Nephron progenitor cell (in vitro differentiated cells): ENCODE data around the gene STUM.
"Not testable (repeated sequence)": the region's sequence is repeated elsewhere in the genome, so short reads cannot be mapped to it uniquely, and the experiment has no call there.

ENCODE experiments used
- DNase-seq: peaks from one replicate; pipeline ENCODE4 v3.0.0; 2021
- H3K27ac Mint-ChIP-seq: 2 replicates; pipeline ENCODE4 v1.8.0; 2021; ENCODE audit warnings: mild to moderate bottlenecking, moderate library complexity, mixed read lengths
- H3K27me3 Mint-ChIP-seq: 2 replicates; pipeline ENCODE4 v1.8.0; 2021; ENCODE audit warnings: mild to moderate bottlenecking, low read depth, mixed read lengths; ENCODE audit not compliant: poor library complexity
- H3K36me3 Mint-ChIP-seq: 2 replicates; pipeline ENCODE4 v1.8.0; 2021; ENCODE audit warnings: low read depth, mixed read lengths
- H3K4me1 Mint-ChIP-seq: 2 replicates; pipeline ENCODE4 v1.8.0; 2021; ENCODE audit warnings: mixed read lengths
- H3K4me3 Mint-ChIP-seq: 2 replicates; pipeline ENCODE4 v1.8.0; 2021; ENCODE audit warnings: mild to moderate bottlenecking, moderate library complexity, mixed read lengths
- H3K9me3 Mint-ChIP-seq: 2 replicates; pipeline ENCODE4 v1.8.0; 2021; ENCODE audit warnings: mild to moderate bottlenecking, moderate library complexity, mixed read lengths
- TF ChIP-seq, protein P1 (sequence below): fragments of 200-600 bp; sonication (generic); IDR thresholded peaks from 2 replicates; pipeline ENCODE4 v1.5.0; 2021; ENCODE audit warnings: antibody characterized with exemption

STUM gene

DNA sequence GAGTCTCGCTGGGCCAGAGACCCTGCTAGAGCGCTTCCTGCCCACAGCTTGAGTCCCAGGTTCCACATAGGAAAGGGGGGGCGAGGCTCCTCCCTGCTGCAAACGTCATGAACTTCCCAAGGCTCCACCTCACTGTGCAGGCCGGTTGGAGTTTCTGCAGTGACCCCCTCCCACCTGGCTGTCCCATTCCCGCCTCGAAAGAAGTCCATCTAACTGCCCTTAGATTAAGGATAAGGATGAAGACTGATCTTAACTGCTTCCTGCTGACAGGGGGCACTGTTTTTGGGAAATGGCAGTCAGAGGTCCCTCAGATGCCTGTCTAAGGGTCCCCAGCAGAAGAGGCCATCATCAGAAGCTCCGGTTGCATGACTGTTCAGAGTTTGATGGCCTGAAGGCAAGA lies 62.7 kb downstream of the STUM start:
- H3K27me3 Mint-ChIP-seq = peaks cover 14% of the 10 kb centered on the region
- peaks cover 12% of the 10 kb centered on the region for H3K4me1 Mint-ChIP-seq
- no peaks in the 10 kb centered on the region for H3K36me3 Mint-ChIP-seq

DNA sequence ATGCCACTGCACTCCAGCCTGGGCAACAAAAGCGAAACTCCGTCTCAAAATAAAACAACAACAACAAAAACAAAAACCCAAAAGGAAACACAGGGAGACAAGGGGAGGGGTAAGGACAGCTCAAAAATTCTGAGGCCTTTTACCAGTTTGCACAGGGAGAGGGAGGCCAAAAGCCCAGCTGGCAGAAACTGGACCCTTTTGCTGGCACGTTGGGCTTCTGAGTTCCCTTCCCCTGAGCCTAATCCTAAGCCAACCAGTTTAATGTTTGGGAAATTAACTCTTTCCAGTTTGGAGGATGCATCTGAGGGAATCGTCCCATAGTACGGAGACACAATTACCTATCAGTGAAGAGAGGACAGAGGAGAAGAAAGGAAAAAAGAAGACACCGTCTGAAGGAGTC lies 63.4 kb downstream of the STUM start:
- Mint-ChIP-seq H3K27me3 (peaks cover 19% of the 10 kb centered on the region), H3K9me3 (peaks cover 24% of the 10 kb centered on the region), H3K4me1 (peaks cover 12% of the 10 kb centered on the region)
- not testable (repeated sequence) for H3K36me3 Mint-ChIP-seq, H3K4me3 Mint-ChIP-seq, H3K27ac Mint-ChIP-seq, DNase-seq

More for the DNA sequence above, 62.7 kb downstream of the STUM start:
- peaks cover 17% of the 10 kb centered on the region for H3K9me3 Mint-ChIP-seq
- no peak overlapping the region for H3K27ac Mint-ChIP-seq
- H3K4me3 Mint-ChIP-seq = no peak overlapping the region
- DNase-seq = no peak
- TF ChIP-seq, protein P1, sequence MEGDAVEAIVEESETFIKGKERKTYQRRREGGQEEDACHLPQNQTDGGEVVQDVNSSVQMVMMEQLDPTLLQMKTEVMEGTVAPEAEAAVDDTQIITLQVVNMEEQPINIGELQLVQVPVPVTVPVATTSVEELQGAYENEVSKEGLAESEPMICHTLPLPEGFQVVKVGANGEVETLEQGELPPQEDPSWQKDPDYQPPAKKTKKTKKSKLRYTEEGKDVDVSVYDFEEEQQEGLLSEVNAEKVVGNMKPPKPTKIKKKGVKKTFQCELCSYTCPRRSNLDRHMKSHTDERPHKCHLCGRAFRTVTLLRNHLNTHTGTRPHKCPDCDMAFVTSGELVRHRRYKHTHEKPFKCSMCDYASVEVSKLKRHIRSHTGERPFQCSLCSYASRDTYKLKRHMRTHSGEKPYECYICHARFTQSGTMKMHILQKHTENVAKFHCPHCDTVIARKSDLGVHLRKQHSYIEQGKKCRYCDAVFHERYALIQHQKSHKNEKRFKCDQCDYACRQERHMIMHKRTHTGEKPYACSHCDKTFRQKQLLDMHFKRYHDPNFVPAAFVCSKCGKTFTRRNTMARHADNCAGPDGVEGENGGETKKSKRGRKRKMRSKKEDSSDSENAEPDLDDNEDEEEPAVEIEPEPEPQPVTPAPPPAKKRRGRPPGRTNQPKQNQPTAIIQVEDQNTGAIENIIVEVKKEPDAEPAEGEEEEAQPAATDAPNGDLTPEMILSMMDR = no peak

DNA sequence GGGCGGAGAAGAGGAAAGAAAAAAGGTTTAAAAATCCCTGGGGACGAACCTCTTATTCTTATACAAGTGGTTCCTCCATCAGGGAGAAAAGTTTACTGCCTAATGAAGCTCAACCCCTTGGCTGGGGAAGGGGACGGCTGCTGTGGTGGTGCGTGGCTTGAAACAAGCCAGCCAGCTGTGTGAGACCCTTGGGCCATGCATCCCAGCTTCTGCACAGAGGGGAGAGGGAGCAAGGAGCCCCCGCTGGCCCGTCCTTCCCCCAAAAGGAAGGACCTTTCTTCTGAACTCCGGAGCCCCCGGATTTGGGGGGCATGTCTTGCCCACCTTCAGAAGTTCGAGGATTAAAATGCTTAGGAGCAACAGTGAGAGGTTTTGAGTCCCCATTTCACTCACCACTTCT lies 67.3 kb downstream of the STUM start:
- H3K36me3 Mint-ChIP-seq = no peaks in the 10 kb centered on the region
- no peak for DNase-seq
- no peaks in the 10 kb centered on the region for H3K4me1 Mint-ChIP-seq
- peaks cover 18% of the 10 kb centered on the region for H3K27me3 Mint-ChIP-seq
- H3K9me3 Mint-ChIP-seq = peaks cover 26% of the 10 kb centered on the region
- no peak overlapping the region for H3K27ac Mint-ChIP-seq
- TF ChIP-seq, protein P1 = no peak
- H3K4me3 Mint-ChIP-seq = no peak overlapping the region

DNA sequence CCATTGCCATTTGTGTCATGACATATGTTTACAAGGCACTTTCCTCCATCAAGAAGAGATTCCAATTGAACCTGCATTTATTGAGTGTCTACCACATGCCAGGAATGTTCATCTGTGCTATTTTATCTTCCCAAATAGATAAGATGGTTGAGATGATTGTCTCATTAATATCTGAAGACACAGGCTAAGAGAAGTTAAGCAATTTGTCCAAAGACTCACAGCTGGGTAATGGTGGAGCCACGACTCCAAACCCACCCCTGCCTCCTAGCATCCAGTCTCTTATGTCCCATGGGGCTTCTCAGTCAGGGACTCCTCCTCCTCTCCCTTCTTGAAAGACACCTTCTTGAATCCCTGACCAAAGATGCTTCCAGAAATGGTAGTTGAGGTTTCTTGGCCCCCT lies 68.1 kb downstream of the STUM start:
- no peak for DNase-seq
- Mint-ChIP-seq H3K27me3 (peaks cover 18% of the 10 kb centered on the region), H3K4me1 (no peaks in the 10 kb centered on the region), H3K27ac (no peak overlapping the region), H3K4me3 (no peak overlapping the region), H3K36me3 (no peaks in the 10 kb centered on the region), H3K9me3 (peaks cover 33% of the 10 kb centered on the region)
- TF ChIP-seq, protein P1 = no peak

DNA sequence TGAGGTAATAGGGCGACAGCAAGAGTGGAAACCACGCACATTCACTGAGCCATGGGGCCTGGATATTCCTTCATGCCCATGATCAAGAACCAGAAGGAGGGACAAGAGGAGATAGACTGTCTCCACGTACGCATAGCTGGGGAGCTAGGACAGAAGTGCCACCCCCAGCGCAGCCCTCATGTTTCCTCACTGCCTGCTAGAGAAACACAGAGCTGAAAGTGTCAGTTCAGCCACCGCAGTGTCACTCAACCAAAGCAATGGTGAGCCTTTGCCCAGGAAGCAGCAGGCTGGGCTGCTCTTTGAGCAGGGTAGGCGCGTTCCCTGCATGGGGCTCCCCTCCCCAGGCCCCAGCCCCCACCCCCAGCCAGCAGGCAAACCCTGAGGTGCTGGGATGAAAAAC lies 68.5 kb downstream of the STUM start:
- TF ChIP-seq, protein P1 = no peak
- Mint-ChIP-seq H3K36me3 (no peaks in the 10 kb centered on the region), H3K4me1 (no peaks in the 10 kb centered on the region), H3K4me3 (no peak overlapping the region), H3K27me3 (peaks cover 17% of the 10 kb centered on the region), H3K27ac (no peak overlapping the region), H3K9me3 (peaks cover 37% of the 10 kb centered on the region)
- DNase-seq = no peak

DNA sequence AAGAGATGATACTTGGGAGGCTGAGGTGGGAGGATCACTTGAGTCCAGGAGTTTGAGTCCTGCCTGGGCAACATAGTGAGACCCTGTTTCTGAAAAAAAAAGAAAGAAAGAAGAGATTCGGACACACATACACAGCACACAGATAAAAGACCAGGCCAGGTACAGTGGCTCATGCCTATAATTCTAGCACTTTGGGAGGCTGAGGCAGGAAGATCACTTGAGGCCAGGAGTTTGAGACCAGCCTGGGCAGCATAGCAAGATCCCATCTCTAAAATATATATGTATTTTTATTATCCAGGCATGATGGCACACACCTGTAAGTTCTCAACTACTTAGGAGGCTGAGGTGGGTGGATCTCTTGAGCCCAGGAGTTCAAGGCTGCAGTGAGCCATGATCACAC lies 69.2 kb downstream of the STUM start:
- H3K27ac Mint-ChIP-seq, DNase-seq, H3K4me3 Mint-ChIP-seq, H3K4me1 Mint-ChIP-seq, H3K36me3 Mint-ChIP-seq: not testable (repeated sequence)
- H3K9me3 Mint-ChIP-seq = peaks cover 41% of the 10 kb centered on the region
- peaks cover 15% of the 10 kb centered on the region for H3K27me3 Mint-ChIP-seq

DNA sequence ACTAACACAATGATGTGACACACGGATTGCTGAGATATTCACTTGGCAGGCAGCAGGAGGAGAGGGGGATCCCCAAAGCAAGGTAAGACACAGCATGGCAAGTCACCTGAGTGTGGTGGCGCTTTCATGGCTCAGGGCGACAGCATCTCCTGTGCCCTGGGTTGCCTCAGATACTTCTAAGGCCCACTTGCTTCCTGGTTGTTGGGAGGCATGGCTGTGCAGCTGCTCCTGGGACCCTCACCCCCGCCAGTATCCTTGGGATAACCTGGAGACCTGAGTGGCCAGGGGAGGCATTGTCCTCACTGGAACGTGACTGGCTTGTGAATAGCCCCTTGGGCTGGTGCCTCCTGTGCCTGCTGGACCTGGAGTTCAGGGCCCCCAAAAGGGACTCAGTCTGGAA lies 69.8 kb downstream of the STUM start:
- Mint-ChIP-seq H3K9me3 (peaks cover 40% of the 10 kb centered on the region), H3K27me3 (peaks cover 15% of the 10 kb centered on the region), H3K27ac (no peak overlapping the region), H3K4me1 (no peaks in the 10 kb centered on the region), H3K4me3 (no peak overlapping the region), H3K36me3 (no peaks in the 10 kb centered on the region)
- DNase-seq = no peak
- TF ChIP-seq, protein P1 = no peak
